Measurements from ENCODE around the gene RNU2-63P. TPM values are rescaled to one million over a fixed set of nuclear protein-coding genes. Genes with fewer than 3 reads are reported as not detected.

The RNU2-63P gene
- total and polyA plus RNA-seq, 2 experiments from 2014 or later: 2.0 TPM; not detected in 1

Small RNA genes lying within 50 kb of the gene (small RNA-seq; reads per million reads assigned to genes)
- gene RNU2-63P (ENCODE audit: low replicate concordance): 10.1 reads per million, percentile 96 among the genes with 10 or more reads in this experiment

Other genes with a start within 250 kb of the RNU2-63P start
- gene RGPD2, start 190.8 kb downstream of the RNU2-63P start, total RNA-seq (2014; rRNA removed; shearing (Covaris generic)): 0.56 TPM in 1 of 2 replicates, not detected in the other
- gene RGPD2, start 190.8 kb downstream of the RNU2-63P start, polyA plus RNA-seq (2016; fragmentation: Nextera tagmentation; extraction: Ambion mirVana): 1.7 TPM in 1 of 2 replicates, not detected in the other
- gene KRCC1, start 39.2 kb upstream of the RNU2-63P start, total RNA-seq (2014; rRNA removed; shearing (Covaris generic)): 10.3 and 10.5 TPM in 2 replicates
- gene KRCC1, start 39.2 kb upstream of the RNU2-63P start, polyA plus RNA-seq (2016; fragmentation: Nextera tagmentation; extraction: Ambion mirVana): 12.5 and 12.8 TPM in 2 replicates
- 0.07 TPM in 1 of 2 replicates, not detected in the other for gene SMYD1, start 51.3 kb upstream of the RNU2-63P start, total RNA-seq (2014; rRNA removed; shearing (Covaris generic))
- 0.35 TPM in 1 of 2 replicates, not detected in the other for gene SMYD1, start 51.3 kb upstream of the RNU2-63P start, polyA plus RNA-seq (2016; fragmentation: Nextera tagmentation; extraction: Ambion mirVana)
- gene FABP1, start 111.5 kb upstream of the RNU2-63P start, total RNA-seq (2014; rRNA removed; shearing (Covaris generic)): not detected in 2 replicates
- gene FABP1, start 111.5 kb upstream of the RNU2-63P start, polyA plus RNA-seq (2016; fragmentation: Nextera tagmentation; extraction: Ambion mirVana): not detected in 2 replicates
- gene THNSL2, start 153.8 kb upstream of the RNU2-63P start, total RNA-seq (2014; rRNA removed; shearing (Covaris generic)): 8.6 and 12.9 TPM in 2 replicates
- gene THNSL2, start 153.8 kb upstream of the RNU2-63P start, polyA plus RNA-seq (2016; fragmentation: Nextera tagmentation; extraction: Ambion mirVana): 3.8 and 3.9 TPM in 2 replicates

Data from GM23338 (cell line).